CD4-positive, alpha-beta T cell treated with Interleukin-10 for 1 hour (primary cell): ENCODE measurements around the gene IL31RA.

Experiments used
- DNase-seq: peaks from one replicate; pipeline ENCODE4 v3.0.0-alpha.2; 2020

The IL31RA gene

DNA sequence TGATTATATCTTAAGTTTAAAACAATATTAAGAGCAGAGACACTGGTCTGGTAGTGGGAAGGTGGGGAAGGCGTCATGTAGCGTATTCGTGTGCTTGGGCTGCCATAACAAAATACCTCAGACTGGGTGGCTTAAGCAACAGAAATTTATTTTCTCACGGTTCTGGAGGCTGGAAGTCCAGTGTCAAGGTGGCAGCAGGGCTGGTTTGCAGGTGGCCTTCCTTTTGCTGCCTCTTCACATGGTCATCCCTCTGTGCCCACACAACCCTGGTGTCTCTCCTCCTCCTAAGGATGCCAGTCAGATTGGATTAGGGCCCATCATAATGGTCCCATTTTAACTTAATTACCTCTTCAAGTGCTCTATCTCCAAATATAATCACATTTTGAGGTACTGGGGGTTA, 9.6 kb downstream of the IL31RA start:
- no peak for DNase-seq

DNA sequence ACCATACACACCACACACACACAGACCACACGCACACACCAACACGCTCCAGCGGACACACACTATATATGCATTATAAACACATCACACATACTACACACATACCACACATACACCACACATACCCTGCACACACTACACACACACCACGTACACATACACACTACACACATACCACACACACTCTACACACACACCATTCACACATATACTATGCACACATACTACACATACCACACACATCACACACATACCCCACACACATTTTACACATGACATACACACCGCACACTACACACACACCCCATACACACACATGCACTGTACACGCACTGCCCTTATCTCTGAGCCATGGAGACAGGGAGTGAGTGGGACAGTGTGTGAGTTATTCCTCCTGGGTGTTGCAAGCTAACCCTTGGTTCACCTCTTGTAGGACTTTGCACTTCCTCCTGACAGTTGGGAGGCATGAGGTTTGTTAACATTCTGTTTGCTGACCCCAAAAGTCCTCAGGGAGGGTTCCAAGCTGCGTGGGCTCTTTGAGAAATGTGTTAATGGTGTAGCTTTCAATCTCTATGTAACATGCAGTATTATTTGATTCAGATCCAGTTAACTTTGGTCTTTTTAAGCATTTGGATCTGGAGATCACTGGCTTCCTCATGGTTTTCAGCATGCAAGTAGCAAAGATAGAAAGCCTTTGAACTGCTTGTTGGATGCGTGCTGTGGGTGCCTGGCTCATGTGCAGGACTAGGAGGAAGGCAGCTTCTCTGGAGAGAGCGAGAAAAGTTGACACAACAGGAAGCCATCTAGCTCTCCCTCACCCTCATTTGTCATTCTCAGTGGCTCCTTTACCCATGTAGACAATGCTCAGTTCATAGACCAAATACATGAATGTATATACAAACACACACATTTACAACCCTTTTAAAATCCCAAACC, 13.7 kb downstream of the IL31RA start:
- no peak for DNase-seq

DNA sequence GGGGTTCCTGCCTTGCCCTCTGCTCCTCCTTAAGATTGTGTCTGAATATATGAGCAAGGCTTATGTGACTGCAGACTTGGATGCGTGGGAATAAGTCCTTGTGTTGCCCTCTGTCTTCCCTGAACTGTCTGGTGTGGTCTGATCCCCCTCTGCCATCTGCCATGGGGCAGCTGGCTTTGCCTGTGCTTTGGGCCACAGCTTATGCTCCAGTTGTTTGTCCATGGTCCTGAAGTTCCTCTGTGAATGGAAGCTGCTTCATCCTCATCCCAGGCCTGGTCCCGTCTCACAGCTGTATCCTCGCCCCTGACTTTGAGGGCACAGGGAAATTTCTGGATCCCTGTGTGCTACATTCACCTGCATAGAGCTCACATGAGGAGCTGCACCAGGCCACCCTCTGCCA, 14.7 kb downstream of the IL31RA start:
- DNase-seq = no peak

DNA sequence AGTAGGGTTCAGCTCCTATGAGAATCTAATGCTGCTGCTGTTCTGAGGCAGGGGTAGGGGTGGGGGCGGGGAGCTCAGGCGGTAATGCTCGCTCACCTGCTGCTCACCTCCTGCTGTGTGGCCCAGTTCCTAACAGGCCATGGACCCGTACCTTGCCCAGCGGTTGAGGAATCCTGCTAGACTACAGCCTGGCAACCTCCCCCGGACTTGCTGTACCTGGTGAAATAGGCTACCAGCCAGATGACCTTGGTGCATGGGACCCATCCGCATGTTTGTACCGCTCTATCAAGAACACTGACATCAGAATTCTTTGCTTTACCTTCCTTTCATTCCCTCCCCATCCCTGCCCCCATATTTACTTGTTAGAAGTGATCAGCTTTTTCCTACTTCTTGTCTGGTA, 15.3 kb downstream of the IL31RA start:
- DNase-seq = no peak

DNA sequence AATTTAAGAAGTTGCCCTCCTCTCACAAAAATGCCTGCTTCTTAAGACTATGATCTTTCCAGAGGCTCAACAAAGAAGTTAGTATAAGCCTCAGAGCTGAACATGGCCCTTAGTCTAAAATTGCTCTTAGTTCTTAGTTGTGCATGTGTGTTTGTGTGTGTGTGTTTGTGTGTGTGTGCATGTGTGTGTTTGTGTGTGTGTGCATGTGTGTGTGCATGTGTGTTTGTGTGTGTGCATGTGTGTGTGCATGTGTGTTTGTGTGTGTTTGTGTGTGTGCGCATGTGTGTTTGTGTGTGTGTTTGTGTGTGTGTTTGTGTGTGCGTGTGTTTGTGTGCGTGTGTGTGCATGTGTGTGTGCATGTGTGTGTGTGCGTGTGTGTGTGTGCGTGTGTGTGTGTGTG, 15.8 kb downstream of the IL31RA start:
- no peak for DNase-seq

DNA sequence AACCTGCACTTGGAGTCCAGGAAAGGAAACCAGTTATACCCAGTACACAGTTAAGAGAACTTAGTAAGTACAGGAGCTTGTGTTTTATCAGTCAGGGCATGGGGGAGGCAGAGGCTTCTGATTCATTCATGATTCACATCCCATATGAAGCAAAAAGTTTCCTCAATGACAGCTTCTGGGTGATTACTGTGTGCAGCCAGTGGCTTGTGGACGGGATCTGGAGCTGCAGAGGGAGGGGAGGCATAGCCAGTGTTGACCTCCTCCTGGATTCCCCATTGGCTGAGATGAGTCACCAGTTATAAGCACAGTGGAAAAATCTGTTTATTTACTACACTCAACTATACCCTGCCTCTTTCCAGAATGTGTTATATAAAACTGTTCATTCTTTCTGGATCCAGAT, 17.7 kb downstream of the IL31RA start:
- DNase-seq = no peak

DNA sequence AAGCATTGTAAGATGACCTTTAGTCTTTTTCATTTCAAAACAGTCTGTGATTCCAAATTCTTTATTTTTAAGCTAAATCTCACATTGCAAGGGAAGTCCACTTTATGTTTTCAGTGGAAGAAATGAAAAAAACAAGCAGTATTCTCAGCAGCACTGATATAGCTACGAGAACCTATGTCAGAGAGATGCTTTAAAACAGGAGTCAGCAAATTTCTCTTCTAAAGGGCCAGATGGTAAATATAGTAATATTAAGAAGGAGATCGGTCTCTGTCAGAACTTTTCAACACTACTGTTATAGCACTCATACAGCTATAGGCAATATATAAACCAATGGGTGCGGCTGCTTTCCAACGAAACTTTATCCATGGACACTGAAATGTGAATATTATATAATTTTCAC, 18.7 kb downstream of the IL31RA start:
- DNase-seq = no peak

DNA sequence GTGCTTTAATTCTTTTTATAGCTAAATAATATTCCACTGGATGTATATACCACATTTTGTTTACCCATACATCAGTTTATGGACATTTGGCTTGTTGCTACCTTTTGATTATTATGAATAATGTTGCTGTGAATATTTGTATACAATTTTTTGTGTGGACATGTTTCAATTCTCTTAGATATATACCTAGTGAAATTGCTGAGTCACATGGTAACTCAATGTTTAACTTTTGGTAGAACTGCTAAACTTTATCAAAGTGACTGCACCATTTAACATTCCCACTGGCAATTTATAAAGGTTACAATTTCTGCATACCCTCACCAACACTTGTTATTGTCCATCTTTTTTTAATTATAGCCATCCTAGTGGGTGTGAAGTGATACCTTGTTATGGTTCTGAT, 22.1 kb downstream of the IL31RA start:
- no peak for DNase-seq

DNA sequence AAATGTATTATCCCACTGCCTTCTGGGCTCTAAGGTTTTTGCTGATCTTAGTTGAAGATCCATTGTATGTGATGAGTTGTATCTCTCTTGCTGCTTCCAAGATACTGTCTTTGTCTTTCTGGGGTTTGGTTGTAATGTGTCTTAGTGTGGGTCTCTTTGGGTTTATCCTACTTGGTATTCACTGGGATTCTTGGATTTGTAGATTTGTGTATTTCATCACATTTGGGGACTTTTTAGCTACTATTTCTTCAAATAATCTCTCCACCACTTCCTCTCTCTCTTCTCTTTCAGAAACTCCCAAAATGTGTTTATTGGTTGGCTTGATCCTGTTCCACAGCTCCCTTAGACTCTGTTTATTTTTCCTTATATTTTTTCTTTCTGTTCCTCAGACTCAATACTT, 26.5 kb downstream of the IL31RA start:
- no peak for DNase-seq

DNA sequence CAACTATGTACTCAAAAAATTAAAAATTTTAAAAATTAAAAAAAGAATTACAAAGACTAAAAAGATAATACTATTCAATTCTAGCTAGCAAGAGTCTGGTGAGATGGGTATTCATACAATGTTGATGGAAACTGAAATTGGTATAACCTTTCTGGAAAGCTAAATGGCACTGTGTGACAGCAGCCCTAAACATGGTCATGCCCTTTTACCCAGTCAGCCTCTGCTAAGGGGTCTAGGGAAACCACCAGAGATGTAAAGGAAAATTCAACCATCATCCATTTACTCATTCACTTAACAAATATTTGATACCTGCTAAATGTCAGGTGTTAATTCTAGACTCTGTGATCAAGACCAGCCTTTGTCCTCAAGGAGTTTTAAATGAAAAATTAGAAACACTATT, 29.3 kb downstream of the IL31RA start:
- no peak for DNase-seq

DNA sequence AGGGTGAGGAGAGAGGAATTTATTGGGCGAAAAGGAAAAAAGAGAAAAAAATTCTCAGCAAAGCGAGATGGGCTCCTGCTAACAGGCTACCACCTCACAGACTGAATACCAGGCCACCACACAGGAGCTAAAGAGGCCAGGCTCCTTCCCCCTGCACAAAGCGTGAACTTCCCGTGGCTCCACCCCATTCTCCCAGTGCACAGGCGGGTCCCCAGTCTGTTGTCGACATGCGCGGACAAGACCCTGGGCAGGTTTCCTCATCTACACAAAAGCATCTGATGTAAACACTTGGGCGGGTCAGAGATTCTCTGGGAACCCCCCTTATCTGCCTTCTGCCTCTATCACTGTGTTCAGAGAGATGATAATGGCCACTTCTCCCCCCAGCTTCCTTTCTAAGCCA, 34.2 kb downstream of the IL31RA start:
- no peak for DNase-seq

DNA sequence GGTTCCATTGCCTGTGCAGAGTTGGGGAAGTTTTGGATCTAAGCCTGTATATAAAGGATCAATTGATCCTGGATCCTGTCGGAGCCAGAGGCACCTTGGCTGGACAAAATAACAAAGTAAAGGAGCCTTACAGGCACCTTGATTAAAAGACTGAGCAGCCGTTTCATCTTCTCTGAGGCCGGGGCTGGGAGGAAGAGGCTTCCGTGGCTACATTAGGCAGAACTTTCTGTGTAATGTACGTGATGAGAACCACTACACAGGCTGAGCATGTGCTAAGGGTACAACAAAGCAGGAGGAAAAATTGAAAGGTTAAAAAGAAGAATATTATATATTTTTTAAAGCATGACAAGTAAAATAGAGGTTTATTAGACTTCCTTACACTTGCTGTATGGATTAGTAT, 37.0 kb downstream of the IL31RA start:
- DNase-seq = no peak

DNA sequence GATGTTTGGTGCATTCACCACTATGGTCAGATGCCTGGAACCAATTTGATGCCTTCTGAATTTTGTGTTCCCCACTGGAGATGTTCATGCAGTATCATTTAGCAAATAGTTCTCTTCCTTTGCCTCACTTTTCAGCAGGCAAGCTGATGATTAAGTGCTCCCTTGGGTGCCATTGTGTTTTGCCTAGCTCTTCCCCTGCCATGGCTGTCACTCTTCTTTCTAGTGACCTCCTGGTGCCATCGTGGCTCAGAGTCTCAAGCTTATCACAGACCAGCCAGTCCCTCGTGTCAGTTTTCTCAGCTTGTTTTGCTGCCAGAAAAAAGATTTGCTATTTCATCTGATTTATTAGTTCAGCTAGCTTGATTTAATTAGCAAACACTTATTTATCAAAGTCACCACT, 41.3 kb downstream of the IL31RA start:
- DNase-seq = no peak

DNA sequence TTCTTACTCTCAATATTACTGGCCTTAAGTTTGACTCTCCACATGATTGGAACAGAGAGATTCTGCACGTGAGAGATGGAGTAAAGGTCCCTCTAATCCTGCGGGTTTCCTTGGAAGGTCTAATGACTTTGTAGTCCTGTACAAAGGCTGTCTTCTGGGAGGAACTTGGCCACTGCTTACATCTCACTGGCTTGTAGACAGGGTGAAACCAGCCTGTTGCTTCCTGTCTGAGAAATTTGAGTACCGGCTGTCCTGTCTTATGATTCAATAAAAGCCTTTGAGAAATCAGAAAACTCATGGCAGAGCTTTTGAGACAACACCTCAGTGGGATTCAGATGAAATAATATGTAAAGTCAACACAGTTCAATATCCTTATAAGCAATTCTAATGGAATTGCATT, 43.0 kb downstream of the IL31RA start:
- DNase-seq = no peak

DNA sequence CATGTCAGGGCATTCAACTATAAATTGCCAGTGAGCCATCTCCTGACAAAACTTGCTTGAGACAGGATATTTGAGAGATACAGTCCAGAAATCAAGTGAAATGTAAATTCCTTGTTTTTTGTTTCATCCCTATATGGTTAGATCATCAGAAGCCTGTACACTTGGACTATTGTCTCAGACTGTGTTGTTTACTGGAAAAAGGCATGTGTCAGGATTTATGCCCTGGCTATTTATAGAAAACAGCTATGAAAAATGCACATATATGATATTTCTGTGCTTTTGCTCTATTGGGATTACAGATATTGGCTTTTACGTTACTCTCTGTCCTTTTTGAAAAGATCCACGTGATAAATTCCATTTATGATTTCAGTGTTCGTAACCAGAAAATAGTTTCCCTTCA, 44.2 kb downstream of the IL31RA start:
- no peak for DNase-seq

DNA sequence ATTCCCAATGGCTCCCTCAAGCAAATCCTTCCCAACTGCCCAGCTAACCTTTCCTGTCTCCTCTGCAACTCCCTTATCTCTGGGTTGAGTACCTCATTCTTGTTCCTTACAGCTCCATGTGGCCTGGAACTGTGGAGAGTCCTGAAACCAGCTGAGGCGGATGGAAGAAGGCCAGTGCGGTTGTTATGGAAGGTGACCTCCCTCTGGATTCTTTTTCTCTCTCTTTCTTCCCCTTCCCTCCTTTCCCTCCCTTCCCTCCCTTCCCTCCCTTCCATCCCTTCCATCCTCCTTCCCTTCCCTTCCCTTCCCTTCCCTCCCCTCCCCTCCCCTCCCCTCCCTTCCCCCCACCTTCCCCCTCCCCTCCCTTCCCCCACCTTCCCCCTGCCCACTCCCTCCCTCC, 45.1 kb downstream of the IL31RA start:
- no peak for DNase-seq

DNA sequence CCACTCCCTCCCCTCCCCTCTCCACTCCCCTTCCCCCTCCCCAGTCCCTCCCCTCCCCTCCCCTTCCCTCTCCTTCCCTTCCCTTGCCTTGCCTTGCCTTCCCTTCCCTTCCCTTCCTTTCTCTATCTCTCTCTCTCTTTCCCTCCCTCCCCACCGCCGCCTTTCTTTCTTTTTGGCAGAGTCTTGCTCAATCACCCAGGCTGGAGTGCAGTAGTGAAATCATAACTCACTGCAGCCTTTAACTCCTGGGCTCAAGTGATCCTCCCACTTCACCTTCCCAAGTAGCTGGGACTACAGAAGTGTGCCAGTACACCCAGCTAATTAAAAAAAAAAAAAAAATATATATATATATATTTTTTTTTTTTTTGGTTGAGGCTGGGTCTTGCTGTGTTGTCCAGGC, 45.5 kb downstream of the IL31RA start:
- no peak for DNase-seq

DNA sequence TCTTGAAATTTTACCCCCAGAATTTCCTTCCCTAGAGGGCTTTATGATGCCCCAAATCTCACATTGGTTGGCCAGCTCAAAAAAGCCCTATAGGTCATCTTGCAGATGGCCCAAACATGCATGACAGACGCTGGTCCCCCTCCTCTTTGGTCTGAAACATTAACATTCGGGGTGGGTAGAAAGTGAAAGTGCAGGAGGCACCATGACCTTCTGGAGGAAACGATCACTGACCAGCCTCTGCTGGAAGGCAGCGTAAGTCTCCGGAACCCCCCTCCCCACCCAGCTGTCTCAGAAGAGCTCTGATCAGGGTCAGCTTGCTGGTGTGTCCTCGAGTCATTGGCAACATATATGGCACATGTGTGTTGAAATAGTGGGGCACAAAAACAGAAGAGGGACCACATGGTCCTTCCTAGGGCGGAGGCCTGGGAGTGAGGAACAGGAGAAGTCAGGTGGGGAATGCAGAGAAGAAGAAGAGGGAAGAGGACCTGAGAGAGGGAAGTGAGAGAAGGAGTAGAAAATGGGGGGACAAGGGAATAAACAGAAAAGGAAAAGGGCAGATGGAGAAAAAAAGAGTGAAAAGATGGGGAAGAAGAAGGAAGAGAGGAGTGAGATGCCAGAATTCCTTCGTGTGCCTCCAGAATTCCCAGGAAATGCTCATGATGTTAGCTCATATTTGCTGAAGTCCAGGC, 46.2 kb downstream of the IL31RA start:
- DNase-seq = no peak

DNA sequence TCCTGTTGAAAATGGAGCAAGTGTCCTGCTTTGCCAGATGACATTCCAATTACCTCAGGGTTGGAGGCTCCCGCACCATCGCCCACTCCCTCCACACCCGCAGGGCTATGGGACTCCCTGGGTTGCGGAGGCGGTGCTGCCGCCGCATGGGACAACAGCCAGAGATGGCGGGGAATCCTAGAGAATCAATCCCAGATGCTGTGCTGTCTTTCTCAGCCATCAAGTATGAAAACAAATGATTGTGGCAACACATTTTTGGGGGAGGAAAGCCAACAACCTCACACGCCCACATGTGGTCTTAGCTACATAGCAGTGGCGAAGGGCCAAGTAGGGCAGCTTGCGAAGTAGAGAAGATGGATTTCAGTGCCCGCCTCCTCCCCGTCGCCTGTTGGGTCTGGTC, 46.7 kb downstream of the IL31RA start:
- DNase-seq = no peak

DNA sequence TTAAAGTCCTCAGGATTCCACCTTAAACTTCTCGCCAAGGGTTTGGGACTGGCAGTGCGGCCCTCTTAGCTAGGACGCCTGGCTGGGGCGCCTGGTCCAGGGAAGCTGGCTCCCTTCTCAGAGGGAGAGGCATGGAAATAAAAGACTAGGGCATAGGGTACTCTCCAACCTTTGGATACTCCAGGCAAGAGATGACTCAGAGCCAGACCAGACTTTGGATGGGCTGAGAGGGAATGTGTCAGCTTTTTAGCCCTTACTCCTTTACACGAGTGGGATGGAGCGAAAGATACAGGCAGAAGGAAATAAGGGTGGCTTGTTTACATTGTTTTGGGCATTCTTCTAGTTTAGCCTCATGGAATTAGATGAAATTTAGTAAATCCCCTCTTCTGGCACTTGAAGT, 48.2 kb downstream of the IL31RA start:
- no peak for DNase-seq

DNA sequence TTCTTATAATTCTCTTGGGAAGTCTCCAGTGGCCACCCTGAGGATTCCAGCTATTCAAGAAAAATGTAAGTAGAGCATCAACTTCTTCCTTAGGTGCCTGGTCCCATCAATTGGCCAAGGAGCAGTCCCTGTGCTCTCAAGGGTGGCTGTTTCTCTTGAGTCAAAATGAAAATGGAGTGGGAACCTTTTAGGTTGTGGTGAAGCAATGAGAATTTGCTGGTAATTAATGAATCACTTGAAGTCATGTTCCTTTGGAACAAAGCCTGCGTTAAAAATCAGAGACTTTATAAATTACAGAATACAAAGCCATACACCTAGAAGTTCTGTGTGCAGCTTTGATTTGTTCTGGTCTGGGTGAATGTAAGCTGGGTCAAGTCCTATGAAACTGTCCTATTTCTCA, 48.9 kb downstream of the IL31RA start:
- no peak for DNase-seq

DNA sequence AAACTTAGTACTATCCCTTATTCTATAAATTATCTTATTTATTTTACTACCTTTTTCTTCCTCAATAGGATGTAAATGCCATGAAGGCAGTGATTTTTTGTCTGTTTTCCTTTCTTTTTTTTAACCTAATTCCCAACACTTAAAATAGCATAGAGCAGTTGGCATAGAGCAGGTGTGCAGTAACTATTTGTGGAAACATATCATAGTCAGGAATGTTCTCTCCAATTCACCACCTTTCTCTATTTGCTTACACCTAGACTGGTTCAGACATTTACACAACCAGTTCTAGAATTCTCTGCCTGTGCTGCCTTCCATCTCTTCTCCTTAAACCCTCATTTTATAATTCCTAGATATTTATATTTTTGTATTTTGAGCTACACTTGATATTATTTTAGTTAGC, 49.6 kb downstream of the IL31RA start:
- DNase-seq = no peak

DNA sequence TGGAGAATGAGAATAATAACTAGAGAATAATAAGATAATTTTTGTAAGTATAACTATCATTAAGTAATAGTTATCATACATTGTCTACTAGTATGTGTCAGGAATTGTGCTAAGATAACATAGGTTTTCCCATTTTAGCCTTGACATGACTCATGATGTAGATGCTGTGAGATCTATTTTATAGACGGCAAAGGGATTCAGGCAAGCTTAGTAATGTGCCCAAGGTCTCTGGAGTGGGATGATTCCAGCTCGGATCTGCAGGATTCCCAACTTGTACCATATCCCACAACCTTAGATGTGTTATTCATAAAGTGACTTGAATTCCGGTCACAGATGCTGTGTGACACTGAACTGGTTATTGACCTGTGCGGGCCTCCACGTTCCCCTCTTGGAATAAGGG, 51.5 kb downstream of the IL31RA start:
- DNase-seq = no peak

DNA sequence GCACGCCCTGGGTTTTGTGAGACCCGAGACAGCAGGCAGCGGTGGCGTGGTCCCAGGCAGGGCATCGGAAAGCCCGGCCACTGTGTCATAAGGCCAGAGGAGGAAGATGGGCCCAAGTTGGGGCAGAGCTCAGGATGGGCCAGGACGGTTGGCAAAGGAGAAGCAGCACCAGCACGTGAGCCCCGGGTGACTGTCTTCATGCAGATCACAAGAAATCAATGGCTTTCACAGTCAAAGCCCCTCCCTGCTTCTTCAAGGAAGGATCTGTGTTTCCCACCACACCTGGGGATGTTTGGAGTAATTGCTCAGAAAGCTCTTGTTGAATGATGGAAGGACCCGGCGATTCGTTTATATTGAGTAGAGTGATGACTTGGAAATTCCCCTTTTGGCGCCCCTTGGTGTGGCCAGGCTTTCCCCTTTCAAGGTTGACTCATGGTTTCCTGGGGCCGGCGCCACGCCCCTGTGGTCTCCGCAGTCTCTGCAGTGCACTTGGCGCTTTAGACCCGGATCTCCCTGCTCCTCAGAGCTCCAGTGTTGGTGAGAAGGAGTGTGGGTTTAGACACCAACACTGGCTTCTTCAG, 52.1 kb downstream of the IL31RA start:
- peak; percentile 70 for DNase-seq
